ENCODE results near the gene CCNY.

Gene CCNY

DNA sequence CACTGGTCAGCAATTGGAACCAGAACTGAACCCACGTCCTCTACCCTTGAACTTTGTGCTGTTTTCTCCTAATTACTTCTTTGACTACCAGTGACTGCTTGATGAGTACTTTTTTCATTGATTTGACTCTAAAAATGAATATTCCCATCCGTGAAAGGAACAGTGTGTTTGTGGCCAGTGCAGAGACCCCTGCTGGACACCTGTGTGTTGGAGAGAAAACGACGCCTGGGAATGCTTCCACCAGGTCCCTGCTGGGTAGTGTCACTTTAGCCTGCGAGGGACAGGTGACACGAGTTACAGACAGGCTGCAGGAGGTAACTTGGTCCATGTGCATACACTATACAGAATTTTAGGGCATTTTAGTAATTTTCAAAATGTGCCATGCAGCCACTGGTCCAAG lies 262.1 kb downstream of the CCNY start:
- DNase-seq = peak; percentile 7

DNA sequence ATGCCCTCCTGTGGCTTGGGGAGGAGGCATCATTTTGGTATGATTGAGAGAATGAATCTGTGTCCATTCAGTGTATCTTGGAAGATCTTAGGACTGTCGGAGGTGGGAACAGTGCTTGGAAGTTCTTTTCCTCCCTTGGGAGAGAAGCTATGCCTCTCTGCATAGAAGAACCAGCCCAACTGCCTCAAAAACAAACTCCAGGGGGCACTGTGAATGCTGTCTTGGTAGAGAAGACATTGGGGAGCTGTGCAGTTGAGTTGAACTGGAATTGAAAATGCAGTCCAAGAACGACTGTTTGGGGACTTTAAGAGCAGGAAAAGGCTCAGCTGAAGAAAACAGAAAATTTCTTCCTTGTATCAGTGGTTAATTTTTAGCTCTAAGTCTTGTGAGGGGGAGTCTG lies 263.9 kb downstream of the CCNY start:
- no peak for DNase-seq

DNA sequence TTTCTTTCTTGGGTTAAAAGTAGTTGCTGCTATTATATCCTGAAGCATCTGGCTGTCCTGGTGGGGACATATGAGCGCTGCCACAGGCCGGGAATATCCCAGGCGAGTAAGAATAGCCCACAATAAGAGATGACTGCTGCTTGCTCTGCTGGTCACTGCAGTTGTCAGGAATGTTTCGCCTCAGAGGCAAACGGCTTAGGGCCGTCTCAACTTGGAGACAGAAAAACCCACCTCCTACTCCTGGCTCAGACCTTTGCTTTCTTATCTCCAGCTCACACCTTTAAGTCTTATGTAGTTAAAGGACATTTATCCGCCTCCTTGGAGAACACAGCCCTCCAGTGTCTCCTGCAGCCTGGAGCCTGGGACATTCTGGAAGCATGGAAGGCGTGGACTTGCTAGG lies 268.9 kb downstream of the CCNY start, which contains the start of gene GJD4:
Gene GJD4 (plus strand): TSS at position 151 of the 400 bp plus-strand sequence. CDS start 227 bp downstream, at position 378.
- no peak for DNase-seq

DNA sequence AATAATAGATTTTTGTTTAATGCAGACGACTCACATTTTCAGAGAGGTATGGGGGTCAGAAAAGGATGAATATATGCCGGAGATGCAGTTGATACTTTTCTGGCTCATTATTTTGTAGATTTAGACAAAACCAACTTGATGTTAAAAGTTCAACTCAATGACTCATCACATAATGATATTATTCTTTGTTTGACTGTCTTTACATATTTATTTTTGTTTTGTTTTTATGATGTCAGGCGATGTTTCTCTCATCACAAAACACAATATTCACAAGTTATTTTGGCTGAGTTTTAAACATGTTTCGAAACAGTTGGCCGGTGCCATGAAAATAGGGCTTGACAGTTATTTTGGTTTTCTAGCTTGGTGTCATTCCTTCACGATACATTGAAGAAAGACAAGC lies 270.1 kb downstream of the CCNY start:
- DNase-seq = peak; percentile 18

DNA sequence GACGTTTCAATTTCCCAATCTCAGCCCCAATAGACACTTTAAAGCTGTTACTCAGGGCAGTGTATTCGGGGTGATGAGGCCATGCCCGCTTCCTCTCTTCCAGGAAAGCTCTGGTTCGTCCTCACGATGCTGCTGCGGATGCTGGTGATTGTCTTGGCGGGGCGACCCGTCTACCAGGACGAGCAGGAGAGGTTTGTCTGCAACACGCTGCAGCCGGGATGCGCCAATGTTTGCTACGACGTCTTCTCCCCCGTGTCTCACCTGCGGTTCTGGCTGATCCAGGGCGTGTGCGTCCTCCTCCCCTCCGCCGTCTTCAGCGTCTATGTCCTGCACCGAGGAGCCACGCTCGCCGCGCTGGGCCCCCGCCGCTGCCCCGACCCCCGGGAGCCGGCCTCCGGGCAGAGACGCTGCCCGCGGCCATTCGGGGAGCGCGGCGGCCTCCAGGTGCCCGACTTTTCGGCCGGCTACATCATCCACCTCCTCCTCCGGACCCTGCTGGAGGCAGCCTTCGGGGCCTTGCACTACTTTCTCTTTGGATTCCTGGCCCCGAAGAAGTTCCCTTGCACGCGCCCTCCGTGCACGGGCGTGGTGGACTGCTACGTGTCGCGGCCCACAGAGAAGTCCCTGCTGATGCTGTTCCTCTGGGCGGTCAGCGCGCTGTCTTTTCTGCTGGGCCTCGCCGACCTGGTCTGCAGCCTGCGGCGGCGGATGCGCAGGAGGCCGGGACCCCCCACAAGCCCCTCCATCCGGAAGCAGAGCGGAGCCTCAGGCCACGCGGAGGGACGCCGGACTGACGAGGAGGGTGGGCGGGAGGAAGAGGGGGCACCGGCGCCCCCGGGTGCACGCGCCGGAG lies 271.4 kb downstream of the CCNY start:
- DNase-seq = peak; percentile 22

DNA sequence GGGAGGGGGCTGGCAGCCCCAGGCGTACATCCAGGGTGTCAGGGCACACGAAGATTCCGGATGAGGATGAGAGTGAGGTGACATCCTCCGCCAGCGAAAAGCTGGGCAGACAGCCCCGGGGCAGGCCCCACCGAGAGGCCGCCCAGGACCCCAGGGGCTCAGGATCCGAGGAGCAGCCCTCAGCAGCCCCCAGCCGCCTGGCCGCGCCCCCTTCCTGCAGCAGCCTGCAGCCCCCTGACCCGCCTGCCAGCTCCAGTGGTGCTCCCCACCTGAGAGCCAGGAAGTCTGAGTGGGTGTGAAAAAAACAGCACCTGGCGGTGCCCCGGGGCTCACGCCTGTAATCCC lies 272.0 kb downstream of the CCNY start:
- DNase-seq = no peak

DNA sequence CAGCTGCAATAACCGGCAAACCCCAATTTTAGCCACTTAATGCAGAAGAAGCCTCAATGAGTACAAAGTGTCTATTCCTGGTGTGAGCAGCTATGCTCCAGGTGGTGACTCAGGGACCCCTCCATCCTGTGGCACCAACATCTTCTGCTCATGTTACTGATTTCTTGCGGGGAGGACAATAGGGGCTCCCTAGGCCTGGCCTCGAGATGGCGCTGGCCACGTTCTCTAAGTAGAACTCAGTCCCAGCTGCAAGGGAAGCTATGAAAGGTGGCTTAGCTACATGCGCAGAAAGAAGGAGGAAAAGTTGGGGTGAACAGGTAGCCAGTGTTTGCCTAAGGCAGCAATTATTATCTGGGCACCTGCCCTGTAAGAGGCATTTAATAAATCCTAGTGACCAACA lies 275.4 kb downstream of the CCNY start:
- no peak for DNase-seq

DNA sequence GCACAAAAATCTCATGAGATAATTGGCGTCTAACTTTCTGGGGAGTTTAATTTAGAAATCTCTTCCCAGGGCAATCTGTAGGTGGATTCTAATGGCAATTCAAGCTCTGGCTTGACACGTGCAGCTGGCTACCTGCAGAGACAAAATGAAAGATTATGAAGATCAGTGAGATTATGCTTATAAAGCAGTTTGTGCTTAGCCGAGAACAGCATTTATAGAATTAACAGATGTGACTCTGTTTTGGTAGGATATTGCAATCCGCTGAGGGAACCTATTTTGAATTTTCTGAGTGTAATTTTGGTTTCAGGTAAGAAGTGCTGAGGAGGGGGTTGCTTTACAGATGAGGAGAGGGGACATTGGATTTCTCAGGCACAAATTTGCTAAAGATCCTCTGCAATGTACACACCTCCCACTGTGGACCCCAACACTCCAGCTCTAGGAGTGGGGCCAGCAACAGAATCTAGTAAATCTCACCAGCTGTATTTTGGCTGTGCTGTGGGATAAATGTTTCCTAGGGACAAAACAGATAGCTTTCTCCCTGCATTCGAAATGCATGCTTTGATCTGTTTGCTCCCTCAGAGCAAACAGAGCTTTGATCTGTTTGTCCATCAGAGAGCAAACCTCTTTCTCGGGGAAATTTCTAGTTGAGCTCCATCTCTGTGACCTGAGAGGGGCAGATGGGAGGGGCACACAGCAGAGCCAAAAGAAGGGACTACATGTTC lies 276.2 kb downstream of the CCNY start:
- DNase-seq = no peak

DNA sequence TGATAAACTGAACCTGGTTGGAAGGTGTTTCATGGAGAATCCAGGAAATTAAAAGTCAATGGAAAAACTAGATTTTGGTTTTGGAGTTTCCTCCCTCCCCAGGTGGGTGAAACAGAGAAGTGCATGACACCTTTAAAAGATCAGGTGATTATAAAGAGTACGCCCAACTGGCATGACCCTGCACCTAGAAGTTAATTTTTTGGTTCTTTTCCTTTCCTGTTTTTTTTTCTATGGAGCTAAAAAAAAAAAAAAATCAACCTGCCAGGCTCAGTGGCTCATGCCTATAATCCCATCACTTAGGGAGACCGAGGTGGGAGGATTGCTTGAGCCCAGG lies 276.8 kb downstream of the CCNY start:
- no peak for DNase-seq

DNA sequence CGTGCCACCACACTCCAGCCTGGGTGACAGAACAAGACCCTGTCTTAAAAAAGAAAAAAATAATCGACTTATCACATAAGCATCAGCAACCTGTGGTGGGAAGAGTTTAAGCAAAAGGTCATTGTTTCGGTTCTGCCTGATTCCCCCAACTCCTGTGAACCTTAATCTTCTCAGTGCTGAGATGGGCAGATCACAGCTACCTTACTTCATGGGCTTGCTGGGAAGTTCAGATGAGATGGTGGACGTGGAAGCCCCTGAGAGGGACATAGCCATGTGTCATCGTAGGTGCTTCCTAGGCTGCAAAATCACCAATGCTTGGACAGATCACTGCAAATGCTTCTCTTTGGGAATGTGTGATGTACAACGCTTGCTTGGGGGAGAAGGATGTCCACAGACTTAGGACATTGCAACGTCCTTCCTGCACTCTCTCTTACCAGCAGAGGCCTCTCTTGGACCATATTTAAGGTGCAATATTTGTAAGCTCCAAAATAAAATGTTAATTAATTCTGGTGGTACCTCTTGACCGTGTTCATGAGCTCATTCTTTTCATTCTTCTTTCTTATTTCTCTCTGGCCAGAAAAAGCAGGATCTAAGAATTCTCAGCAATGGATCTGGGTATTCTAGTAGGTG lies 277.4 kb downstream of the CCNY start:
- peak; percentile 25 for DNase-seq

DNA sequence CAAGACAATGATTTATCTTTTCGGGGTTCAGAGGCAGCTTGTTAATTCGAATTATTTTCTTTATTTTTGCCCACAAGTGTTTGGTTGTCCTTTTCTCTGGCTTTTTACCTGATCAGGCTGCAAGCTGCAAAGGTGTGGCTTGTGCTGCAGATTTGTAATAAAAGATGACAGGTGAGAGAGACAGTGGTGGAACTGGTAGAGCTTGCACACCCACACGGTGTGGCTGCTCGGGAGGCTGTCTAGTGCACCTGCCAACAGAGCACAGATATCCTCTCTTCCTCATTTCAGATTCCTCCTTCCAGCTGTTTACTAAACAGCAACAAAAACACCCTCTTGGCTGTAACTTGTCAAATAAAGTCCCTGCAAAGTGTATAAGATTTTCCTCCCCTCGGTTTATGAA lies 278.0 kb downstream of the CCNY start:
- DNase-seq = no peak

Data from fibroblast of skin of right biceps (primary cell).